GM19467 (cell line): ENCODE results near the gene GABRB2.
"Not testable (repeated sequence)": the region's sequence is repeated elsewhere in the genome, so short reads cannot be mapped to it uniquely, and the experiment has no call there.

Source experiments
- ATAC-seq: cut with Tn5 transposase; IDR thresholded peaks from one replicate; pipeline ENCODE4 v1.9.1; 2021; ENCODE audit warnings: mild to moderate bottlenecking, moderate library complexity; ENCODE audit not compliant: unreplicated experiment

Gene GABRB2

GRCh38 chr5:161256957-161257356 lies 289.6 kb downstream of the GABRB2 start:
- ATAC-seq: no peak

DNA sequence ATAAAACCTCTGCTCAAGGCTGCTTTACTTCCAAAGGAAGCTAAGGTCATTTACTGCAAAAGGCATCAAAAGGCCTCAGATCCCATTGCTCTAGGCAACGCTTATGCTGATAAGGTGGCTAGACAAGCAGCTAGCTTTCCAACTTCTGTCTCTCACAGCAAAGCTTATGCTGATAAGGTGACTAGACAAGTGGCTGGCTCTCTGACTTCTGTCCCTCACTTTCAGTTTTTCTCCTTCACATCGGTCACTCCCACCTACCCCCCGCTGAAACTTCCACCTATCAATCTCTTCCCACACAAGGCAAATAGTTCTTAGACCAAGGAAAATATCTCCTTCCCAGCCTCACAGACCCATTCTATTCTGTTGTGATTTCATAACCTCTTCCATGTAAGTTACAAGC lies 293.6 kb downstream of the GABRB2 start:
- ATAC-seq: not testable (repeated sequence)

GRCh38 chr5:161246749-161247148 lies 299.8 kb downstream of the GABRB2 start:
- no peak for ATAC-seq

DNA sequence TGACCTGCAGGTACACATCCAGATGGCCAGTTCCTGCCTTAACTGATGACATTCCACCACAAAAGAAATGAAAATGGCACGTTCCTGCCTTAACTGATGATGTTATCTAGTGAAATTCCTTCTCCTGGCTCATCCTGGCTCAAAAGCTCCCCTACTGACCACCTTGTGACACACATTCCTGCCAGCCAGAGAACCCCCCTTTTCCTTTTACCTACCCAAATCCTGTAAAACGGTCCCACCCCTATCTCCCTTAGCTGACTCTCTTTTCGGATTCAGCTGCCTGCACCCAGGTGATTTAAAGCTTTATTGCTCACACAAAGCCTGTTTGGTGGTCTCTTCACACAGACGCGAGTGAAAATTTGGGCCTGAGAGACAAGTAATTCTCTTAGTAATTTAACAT lies 300.7 kb downstream of the GABRB2 start:
- not testable (repeated sequence) for ATAC-seq
